H9 (cell line): ENCODE data around the gene NT5C2. TPM values are rescaled to one million over a fixed set of nuclear protein-coding genes. Genes with fewer than 3 reads are reported as not detected.

Experiments used
- DNase-seq: peaks from one replicate; pipeline ENCODE4 v3.0.0-alpha.2; 2017
- H2AFZ ChIP-seq: one replicate; pipeline ENCODE4 v1.6.1; 2013; ENCODE audit warnings: mild to moderate bottlenecking, low read length, control low read depth, moderate library complexity
- H2AK5ac ChIP-seq: 2 replicates; pipeline ENCODE4 v1.6.1; 2013; ENCODE audit warnings: low read length, control low read depth, mixed read lengths; ENCODE audit not compliant: insufficient read length
- H2BK120ac ChIP-seq: one replicate; pipeline ENCODE4 v1.6.1; 2013; ENCODE audit warnings: low read depth, mild to moderate bottlenecking, low read length, control low read depth, inconsistent platforms; ENCODE audit not compliant: poor library complexity, severe bottlenecking
- H2BK12ac ChIP-seq: 2 replicates; pipeline ENCODE4 v1.6.1; 2013; ENCODE audit warnings: low read length, control low read depth, mixed read lengths, low read depth; ENCODE audit not compliant: insufficient read length
- H2BK15ac ChIP-seq: 2 replicates; pipeline ENCODE4 v1.6.1; 2013; ENCODE audit warnings: low read depth, low read length, control low read depth
- H2BK20ac ChIP-seq: one replicate; pipeline ENCODE4 v1.6.1; 2013; ENCODE audit warnings: low read depth, mild to moderate bottlenecking, low read length, control low read depth, inconsistent platforms; ENCODE audit not compliant: poor library complexity, severe bottlenecking
- H2BK5ac ChIP-seq: 2 replicates; pipeline ENCODE4 v1.6.1; 2013; ENCODE audit warnings: low read length, control low read depth, mixed read lengths; ENCODE audit not compliant: insufficient read length
- H3K14ac ChIP-seq: 2 replicates; pipeline ENCODE4 v1.6.1; 2013; ENCODE audit warnings: low read length, control low read depth; ENCODE audit not compliant: insufficient read depth
- H3K18ac ChIP-seq: 2 replicates; pipeline ENCODE4 v1.6.1; 2013; ENCODE audit warnings: low read depth, mild to moderate bottlenecking, mixed read lengths, low read length, control low read depth; ENCODE audit not compliant: insufficient read length
- H3K23ac ChIP-seq: 2 replicates; pipeline ENCODE4 v1.6.1; 2013; ENCODE audit warnings: low read length, control low read depth, mixed read lengths, low read depth; ENCODE audit not compliant: insufficient read length
- H3K23me2 ChIP-seq: 2 replicates; pipeline ENCODE4 v1.6.1; 2013; ENCODE audit warnings: low read depth, mild to moderate bottlenecking, mixed read lengths, low read length, control low read depth; ENCODE audit not compliant: insufficient read length, poor library complexity, severe bottlenecking
- H3K27ac ChIP-seq: 2 replicates; pipeline ENCODE4 v1.5.1; 2013; ENCODE audit warnings: low read length, control low read depth, mixed read lengths, low read depth; ENCODE audit not compliant: insufficient read length
- H3K27me3 ChIP-seq: 2 replicates; pipeline ENCODE4 v1.6.1; 2013; ENCODE audit warnings: low read length, control low read depth, inconsistent platforms; ENCODE audit not compliant: insufficient read depth
- H3K4ac ChIP-seq: 2 replicates; pipeline ENCODE4 v1.6.1; 2013; ENCODE audit warnings: low read depth, mild to moderate bottlenecking, control low read depth, inconsistent platforms, low read length, moderate library complexity
- H3K4me1 ChIP-seq: 2 replicates; pipeline ENCODE4 v1.6.1; 2013; ENCODE audit warnings: low read length, control low read depth, inconsistent platforms; ENCODE audit not compliant: insufficient read depth
- H3K4me2 ChIP-seq: 2 replicates; pipeline ENCODE4 v1.6.1; 2013; ENCODE audit warnings: low read length, control low read depth, mixed read lengths; ENCODE audit not compliant: insufficient read length, insufficient read depth
- H3K56ac ChIP-seq: 2 replicates; pipeline ENCODE4 v1.6.1; 2013; ENCODE audit warnings: low read depth, mild to moderate bottlenecking, mixed read lengths, low read length, control low read depth; ENCODE audit not compliant: insufficient read length
- H3K79me1 ChIP-seq: 2 replicates; pipeline ENCODE4 v1.6.1; 2013; ENCODE audit warnings: low read depth, mild to moderate bottlenecking, moderate library complexity, low read length, control low read depth, inconsistent platforms; ENCODE audit not compliant: insufficient read depth, poor library complexity, severe bottlenecking
- H3K79me2 ChIP-seq: 2 replicates; pipeline ENCODE4 v1.6.1; 2013; ENCODE audit warnings: low read length, control low read depth, inconsistent platforms; ENCODE audit not compliant: insufficient read depth
- H3K9ac ChIP-seq: 2 replicates; pipeline ENCODE4 v1.6.1; 2013; ENCODE audit warnings: low read length, control low read depth, mixed read lengths; ENCODE audit not compliant: insufficient read length; ENCODE audit errors: extremely low read depth
- H3K9me3 ChIP-seq: one replicate; pipeline ENCODE4 v1.6.1; 2013; ENCODE audit warnings: low read depth, low read length, inconsistent platforms; ENCODE audit not compliant: control insufficient read depth
- H3T11ph ChIP-seq: one replicate; pipeline ENCODE4 v1.6.1; 2013; ENCODE audit warnings: mild to moderate bottlenecking, low read length, control low read depth, inconsistent platforms
- H4K20me1 ChIP-seq: one replicate; pipeline ENCODE4 v1.6.1; 2013; ENCODE audit not compliant: control insufficient read depth, insufficient read length, insufficient read depth
- H4K5ac ChIP-seq: 2 replicates; pipeline ENCODE4 v1.6.1; 2013; ENCODE audit warnings: low read depth, mild to moderate bottlenecking, mixed read lengths, low read length, control low read depth; ENCODE audit not compliant: insufficient read length
- H4K8ac ChIP-seq: replicated peaks from 2 replicates; pipeline ENCODE4 v1.6.1; 2013; ENCODE audit warnings: low read length, control low read depth, mixed read lengths, low read depth; ENCODE audit not compliant: insufficient read length
- H4K91ac ChIP-seq: 2 replicates; pipeline ENCODE4 v1.6.1; 2013; ENCODE audit warnings: low read depth, mild to moderate bottlenecking, moderate library complexity, mixed read lengths, low read length, control low read depth; ENCODE audit not compliant: insufficient read length
- H3K27ac Mint-ChIP-seq, 3 experiments: 2 replicates in 2 of 3; 3 replicates in 1 of 3; pipeline ENCODE4 v1.8.0; 2020 to 2021; ENCODE audit warnings: mixed read lengths in 3 of 3, mild to moderate bottlenecking in 1 of 3, moderate library complexity in 1 of 3
- H3K27me3 Mint-ChIP-seq: 2 replicates; pipeline ENCODE4 v1.8.0; 2021; ENCODE audit warnings: low read depth, mild to moderate bottlenecking, moderate library complexity, mixed read lengths
- H3K36me3 Mint-ChIP-seq, 3 experiments: 2 replicates in 2 of 3; 3 replicates in 1 of 3; pipeline ENCODE4 v1.8.0; 2020 to 2021; ENCODE audit warnings: low read depth in 3 of 3, mixed read lengths in 3 of 3; ENCODE audit not compliant: insufficient read depth in 1 of 3
- H3K4me1 Mint-ChIP-seq, 2 experiments: 2 replicates each; pipeline ENCODE4 v1.8.0; 2020; ENCODE audit warnings: mixed read lengths in 2 of 2
- H3K4me3 Mint-ChIP-seq, 2 experiments: 2 replicates in 1 of 2; 3 replicates in 1 of 2; pipeline ENCODE4 v1.8.0; 2020 to 2021; ENCODE audit warnings: mild to moderate bottlenecking in 2 of 2, mixed read lengths in 2 of 2, moderate library complexity in 1 of 2
- H3K9me3 Mint-ChIP-seq, 2 experiments: 2 replicates in 1 of 2; 3 replicates in 1 of 2; pipeline ENCODE4 v1.8.0; 2020; ENCODE audit warnings: mild to moderate bottlenecking in 2 of 2, mixed read lengths in 2 of 2, moderate library complexity in 1 of 2
- CTCF ChIP-seq: fragments of 200-600 bp; sonication (generic); conservative IDR thresholded peaks from 3 replicates; pipeline ENCODE4 v1.8.0; 2021; ENCODE audit warnings: antibody characterized with exemption, mild to moderate bottlenecking
- WGBS: extraction: QIAGEN DNeasy Blood & Tissue Kit; methylation state at CpG from one replicate; pipeline ENCODE4 v1.1.7; 2013; ENCODE audit warnings: missing lambda C conversion rate, low lambda C conversion rate, mixed read lengths; ENCODE audit not compliant: insufficient read length; ENCODE audit errors: extremely low coverage; 5-methylcytosine and 5-hydroxymethylcytosine counted together
- total RNA-seq: library from RNA; stranded (reverse); gene quantifications from 2 replicates; pipeline ENCODE4 v1.2.1, GENCODE V29; 2021

Gene NT5C2
- total RNA-seq, 1 experiment from 2014 or later, result 69.6 TPM

- H3K18ac ChIP-seq, result no peak overlapping the region
- no peaks in the 10 kb centered on the region for H3K9me3 Mint-ChIP-seq
- no peak overlapping the region for H3K4ac ChIP-seq
- H3K36me3 Mint-ChIP-seq, result peaks cover 2 to 31% (median 24%) of the 10 kb centered on the region in 3 experiments; a peak in 6 of 7 replicates
- no peak for DNase-seq
- no peak overlapping the region; a peak in 2 of 7 replicates for H3K27ac Mint-ChIP-seq
- no peak overlapping the region for H3K4me2 ChIP-seq
- H3K27me3 Mint-ChIP-seq, result no peaks in the 10 kb centered on the region
- H3K56ac ChIP-seq, result no peak overlapping the region
- no peaks in the 10 kb centered on the region for H3K79me1 ChIP-seq
- no peak overlapping the region for H2AK5ac ChIP-seq
- H3K23me2 ChIP-seq, result no peaks in the 10 kb centered on the region
- no peak overlapping the region for H4K5ac ChIP-seq
- no peak overlapping the region for H3K23ac ChIP-seq
- no peak overlapping the region for H3K14ac ChIP-seq
- no peak overlapping the region for H2BK20ac ChIP-seq
- H3K27ac ChIP-seq, result no peak overlapping the region
- H2AFZ ChIP-seq, result no peak overlapping the region
- no CpG with 5 or more reads among the region's 1 CpG for WGBS
- H4K20me1 ChIP-seq, result no peaks in the 10 kb centered on the region
- no peak overlapping the region; a peak in 1 of 5 replicates for H3K4me3 Mint-ChIP-seq
- H3K9ac ChIP-seq, result no peak overlapping the region
- no peak overlapping the region for H3T11ph ChIP-seq
- no peak for TF ChIP-seq CTCF
- H4K8ac ChIP-seq, result no peak overlapping the region
- 0 out of 4 replicates have a peak, but pooled peaks cover 0 to 2% of the 10 kb centered on the region in 2 experiments for H3K4me1 Mint-ChIP-seq
- H3K4me1 ChIP-seq, result no peaks in the 10 kb centered on the region
- H2BK12ac ChIP-seq, result no peak overlapping the region
- H3K27me3 ChIP-seq, result no peaks in the 10 kb centered on the region
- H3K9me3 ChIP-seq, result no peaks in the 10 kb centered on the region
- H2BK5ac ChIP-seq, result no peak overlapping the region
- no peak overlapping the region for H2BK120ac ChIP-seq
- H2BK15ac ChIP-seq, result no peak overlapping the region
- no peak overlapping the region for H4K91ac ChIP-seq
- H3K79me2 ChIP-seq, result no peaks in the 10 kb centered on the region
These were observed 110.4 kb downstream of the NT5C2 start for GRCh38 chr10:103082683-103083082.
